ENCODE results near the gene TPP1. TPM values are rescaled to one million over a fixed set of nuclear protein-coding genes. Genes with fewer than 3 reads are reported as not detected.

The TPP1 gene
- total and polyA plus RNA-seq, 10 of the 15 experiments (the other 5 are each of a cell fraction or from before 2014, with no cell fraction given): 7.5 to 64.6 (median 38.3) TPM

GRCh38 chr11:6630632-6631291, 11.5 kb upstream of the TPP1 start (continued):
- TF ChIP-seq IKZF2 (IDR thresholded peaks at IDR 0.05): no peak

GRCh38 chr11:6629892-6630631, 10.8 kb upstream of the TPP1 start:
- ChIA-PET CTCF (interaction anchor here (1.1 to 2.3 kb wide), 3 partner anchors 11 to 13 kb away, joined by 3 to 6 read pairs (median 4); partner anchors contain the start of gene TPP1), RAD21 (ENCODE audit: unreplicated experiment) (no interaction called here), SMC1A (ENCODE audit: uncharacterized antibody, unreplicated experiment) (interaction anchor here (0.7 kb wide), 1 partner anchor 11 kb away, joined by 3 read pairs; the partner anchor contains the start of gene TPP1), POLR2A (no interaction called here)
- Histone ChIP-seq H4K20me1 (ENCODE audit: control insufficient read depth, insufficient read depth) (no peaks in the 10 kb centered on the region), H3K79me2 (ENCODE audit: control insufficient read depth, insufficient read depth, low read length) (no peaks in the 10 kb centered on the region), H3K27ac (ENCODE audit: control insufficient read depth, insufficient read depth) (no peak overlapping the region), H3K36me3 (ENCODE audit: control insufficient read depth in 2 of 2, insufficient read depth in 2 of 2, low read length in 1 of 2) (no peaks in the 10 kb centered on the region), H2AFZ (ENCODE audit: control insufficient read depth, low read depth, low read length) (no peak overlapping the region), H3K4me2 (ENCODE audit: control insufficient read depth, insufficient read depth) (no peak overlapping the region), H3K4me3 (no peak overlapping the region), H3K9me3 (replicated peaks; ENCODE audit: control insufficient read depth, insufficient read depth, low read length) (no peaks in the 10 kb centered on the region), H3K4me1 (ENCODE audit: control insufficient read depth, insufficient read depth, low read length) (peaks cover 9% of the 10 kb centered on the region), H3K27me3 (replicated peaks in 1 of 2; ENCODE audit: control insufficient read depth in 2 of 2, insufficient read depth in 2 of 2, low read length in 1 of 2) (no peaks in the 10 kb centered on the region), H3K9ac (ENCODE audit: control insufficient read depth, insufficient read depth, low read length) (no peak overlapping the region)
- WGBS (ENCODE audit: insufficient coverage, insufficient replicate concordance, low lambda C conversion rate, missing lambda C conversion rate): 95% methylated on average over 56 of the region's 102 CpGs
- ATAC-seq (no peak), DNase-seq (ENCODE audit: low read depth, low spot score) (no peak), FAIRE-seq (no peak)
- intact Hi-C loops (cut with micrococcal nuclease; ENCODE audit: unreplicated experiment): no loop called here
- TF ChIP-seq JUNB (IDR thresholded peaks at IDR 0.05) (no peak), SREBF1 (IDR thresholded peaks at IDR 0.05; ENCODE audit: low read length) (no peak), CREB1 (IDR thresholded peaks at IDR 0.05; ENCODE audit: low read depth) (no peak), NR2C1 (IDR thresholded peaks at IDR 0.05) (no peak), USF1 (IDR thresholded peaks at IDR 0.05; ENCODE audit: borderline replicate concordance, extremely low read length, insufficient read depth, low read depth, low read length) (no peak), ATF2 (IDR thresholded peaks at IDR 0.05; ENCODE audit: low read length) (no peak), CBFB (IDR thresholded peaks at IDR 0.05; ENCODE audit: low read depth) (no peak)
- in situ Hi-C loops (cut with MboI): no loop called here
- BruUV-seq (replicated peaks): no TSS peak

All from GM12878 (cell line).